HepG2 (cell line): ENCODE results near the gene NDC1. TPM values are rescaled to one million over a fixed set of nuclear protein-coding genes. Genes with fewer than 3 reads are reported as not detected.

Experiments used
- BHLHE40 ChIP-seq: IDR thresholded peaks from 2 replicates; pipeline ENCODE4 v1.6.1; 2011; ENCODE audit warnings: low read length, improper control_type of control experiment
- CENPX ChIP-seq: sonication (generic); formaldehyde crosslinking; IDR thresholded peaks from 2 replicates; pipeline ENCODE4 v1.9.0; 2021; ENCODE audit warnings: mild to moderate bottlenecking, missing genetic modification reagents, moderate library complexity
- CSRNP1 ChIP-seq: sonication (generic); formaldehyde crosslinking; IDR thresholded peaks from 2 replicates; pipeline ENCODE4 v1.8.1; 2023; ENCODE audit warnings: mild to moderate bottlenecking, missing genetic modification reagents
- DNMT3B ChIP-seq: conservative IDR thresholded peaks from 2 replicates; pipeline ENCODE4 v1.6.1; 2016; ENCODE audit warnings: missing biosample characterization, control low read depth
- FLYWCH1 ChIP-seq: sonication (generic); formaldehyde crosslinking; IDR thresholded peaks from 2 replicates; pipeline ENCODE4 v1.8.1; 2023; ENCODE audit warnings: mild to moderate bottlenecking, missing genetic modification reagents
- GTF2F1 ChIP-seq: fragments of 150-350 bp; IDR thresholded peaks from 2 replicates; pipeline ENCODE4 v1.6.1; 2014; ENCODE audit warnings: low read length
- HNF1A ChIP-seq, 2 experiments: sonication (generic) in 1 of 2; formaldehyde crosslinking in 1 of 2; IDR thresholded peaks; 2 replicates each; pipeline versions ENCODE4 v1.4.0 to v1.6.1; 2016 to 2020; ENCODE audit warnings: borderline replicate concordance in 1 of 2, low read depth in 1 of 2, mild to moderate bottlenecking in 1 of 2, missing genetic modification reagents in 1 of 2
- HOXA3 ChIP-seq: sonication (generic); formaldehyde crosslinking; IDR thresholded peaks from 2 replicates; pipeline ENCODE4 v1.5.0; 2020; ENCODE audit warnings: missing genetic modification reagents
- KAT7 ChIP-seq: IDR thresholded peaks from 2 replicates; pipeline ENCODE4 v1.6.1; 2018; ENCODE audit warnings: borderline replicate concordance, missing compliant biosample characterization
- KDM1A ChIP-seq: IDR thresholded peaks from 2 replicates; pipeline ENCODE4 v1.6.1; 2016; ENCODE audit warnings: missing compliant biosample characterization
- RBFOX2 ChIP-seq: fragments of 200-400 bp; formaldehyde crosslinking; IDR thresholded peaks from 2 replicates; pipeline ENCODE4 v1.6.1; 2017; ENCODE audit warnings: low read depth, mild to moderate bottlenecking, low read length
- SMC3 ChIP-seq: IDR thresholded peaks from 2 replicates; pipeline ENCODE4 v1.6.1; 2011; ENCODE audit warnings: low read length, improper control_type of control experiment
- SOX6 ChIP-seq, 2 experiments: fragments of 450-650 bp in 1 of 2; sonication (generic) in 1 of 2; formaldehyde crosslinking in 1 of 2; IDR thresholded peaks; 2 replicates each; pipeline versions ENCODE4 v1.4.0 to v1.6.1; 2017 to 2020; ENCODE audit warnings: antibody characterized with exemption in 1 of 2, mild to moderate bottlenecking in 1 of 2, missing genetic modification reagents in 1 of 2
- ZBTB37 ChIP-seq: sonication (generic); formaldehyde crosslinking; IDR thresholded peaks from 2 replicates; pipeline ENCODE4 v1.4.0; 2020; ENCODE audit warnings: mild to moderate bottlenecking, missing genetic modification reagents
- ZMYM2 ChIP-seq: sonication (generic); formaldehyde crosslinking; IDR thresholded peaks from 2 replicates; pipeline ENCODE4 v1.8.0; 2022; ENCODE audit warnings: mild to moderate bottlenecking, missing genetic modification reagents
- ZNF235 ChIP-seq: sonication (generic); formaldehyde crosslinking; IDR thresholded peaks from 2 replicates; pipeline ENCODE4 v1.8.1; 2023; ENCODE audit warnings: mild to moderate bottlenecking, missing genetic modification reagents, borderline replicate concordance
- ZNF256 ChIP-seq: sonication (generic); formaldehyde crosslinking; conservative IDR thresholded peaks from 2 replicates; pipeline ENCODE4 v1.4.0; 2020; ENCODE audit warnings: missing genetic modification reagents
- ZNF580 ChIP-seq: IDR thresholded peaks from 2 replicates; pipeline ENCODE4 v1.6.1; 2016; ENCODE audit warnings: low read depth, borderline replicate concordance
- ZNF605 ChIP-seq: sonication (generic); formaldehyde crosslinking; IDR thresholded peaks from 2 replicates; pipeline ENCODE4 v1.8.0; 2022; ENCODE audit warnings: mild to moderate bottlenecking, missing genetic modification reagents
- ZNF724P ChIP-seq: sonication (generic); formaldehyde crosslinking; IDR thresholded peaks from 2 replicates; pipeline ENCODE4 v1.8.0; 2022; ENCODE audit warnings: missing genetic modification reagents, borderline replicate concordance
- ZNF761 ChIP-seq: sonication (generic); formaldehyde crosslinking; conservative IDR thresholded peaks from 2 replicates; pipeline ENCODE4 v1.4.0; 2020; ENCODE audit warnings: mild to moderate bottlenecking, missing genetic modification reagents
- ZSCAN22 ChIP-seq: sonication (generic); formaldehyde crosslinking; IDR thresholded peaks from 2 replicates; pipeline ENCODE4 v1.4.0; 2020; ENCODE audit warnings: mild to moderate bottlenecking, missing genetic modification reagents
- polyA plus RNA-seq, 8 experiments: library from polyadenylated mRNA; depleted of rRNA in 3 of 8; stranded (reverse) in 7 of 8; unstranded in 1 of 8; fragments of >200 nt; fragmentation: Illumina TruSeq in 4 of 8; extraction: Trizol in 4 of 8; gene quantifications; 2 replicates each; pipeline versions ENCODE4 v1.2.1 to v1.2.3, GENCODE V29; 2011 to 2016; ENCODE audit warnings: low read depth in 4 of 8, missing spikeins in 1 of 8, mixed read lengths in 1 of 8; ENCODE audit not compliant: insufficient read depth in 1 of 8
- total RNA-seq, 5 experiments: library from RNA; depleted of rRNA; stranded (reverse); fragments of >200 nt; fragmentation: Illumina TruSeq; extraction: Trizol; gene quantifications; 2 replicates each; pipeline ENCODE4 v1.2.3, GENCODE V29; 2016; ENCODE audit warnings: low read depth in 1 of 5

Gene NDC1
- total and polyA plus RNA-seq, 2 of the 13 experiments (the other 11 are each of a cell fraction or from before 2014, with no cell fraction given) = 38.1 to 50.9 TPM

GRCh38 chr1:53837924-53838653 is at the start of gene NDC1 (continued):
- TF ChIP-seq HNF1A (IDR thresholded peaks at IDR 0.05; ENCODE audit: low read depth) (0 out of 2 replicates have a peak, but pooled peaks have one; percentile 48), HNF1A (CRISPR knock-in tag; IDR thresholded peaks at IDR 0.05; ENCODE audit: borderline replicate concordance) (peak; percentile 86), KDM1A (CRISPR knock-in tag) (no peak), CENPX (no peak), ZNF605 (CRISPR knock-in tag) (peak; percentile 96), ZMYM2 (CRISPR knock-in tag) (peak; percentile 88), FLYWCH1 (CRISPR knock-in tag) (no peak), SMC3 (no peak), DNMT3B (CRISPR knock-in tag) (no peak), ZNF761 (0 out of 2 replicates have a peak, but pooled peaks have one; percentile 62), ZNF724P (CRISPR knock-in tag) (peak; percentile 41; the same call in 1 of the 2 replicates), ZNF580 (CRISPR knock-in tag) (peak; percentile 88), BHLHE40 (peak; percentile 88), KAT7 (CRISPR knock-in tag) (peak; percentile 66), HOXA3 (CRISPR knock-in tag) (peak; percentile 91), SOX6 (IDR thresholded peaks at IDR 0.05) (no peak), SOX6 (CRISPR knock-in tag; IDR thresholded peaks at IDR 0.05) (peak; percentile 81; the same call in 1 of the 2 replicates), ZBTB37 (no peak), ZNF235 (CRISPR knock-in tag) (peak; percentile 57; the same call in 1 of the 2 replicates), GTF2F1 (no peak), ZNF256 (CRISPR knock-in tag) (no peak; the same call in 1 of the 2 replicates), CSRNP1 (CRISPR knock-in tag) (peak; percentile 89), ZSCAN22 (0 out of 2 replicates have a peak, but pooled peaks have one; percentile 45), RBFOX2 (peak; percentile 95)
